Measurements from ENCODE around the gene SEC22A. TPM values are rescaled to one million over a fixed set of nuclear protein-coding genes. Genes with fewer than 3 reads are reported as not detected.

Gene SEC22A, protein sequence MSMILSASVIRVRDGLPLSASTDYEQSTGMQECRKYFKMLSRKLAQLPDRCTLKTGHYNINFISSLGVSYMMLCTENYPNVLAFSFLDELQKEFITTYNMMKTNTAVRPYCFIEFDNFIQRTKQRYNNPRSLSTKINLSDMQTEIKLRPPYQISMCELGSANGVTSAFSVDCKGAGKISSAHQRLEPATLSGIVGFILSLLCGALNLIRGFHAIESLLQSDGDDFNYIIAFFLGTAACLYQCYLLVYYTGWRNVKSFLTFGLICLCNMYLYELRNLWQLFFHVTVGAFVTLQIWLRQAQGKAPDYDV
- polyA plus RNA-seq (2011; rRNA removed) (16.8 and 33.4 TPM in 2 replicates), polyA minus RNA-seq (2011; rRNA and poly(A)+ RNA removed) (13.2 and 13.6 TPM in 2 replicates)

- POLR2A ChIA-PET, result no interaction called here
- Histone ChIP-seq H3K4me3 (ENCODE audit: low read depth, low read length) (peak within 1 kb of the TSS; percentile 78), H3K36me3 (ENCODE audit: control insufficient read depth, insufficient read depth, low read length) (no peaks in the 10 kb centered on the region), H3K27me3 (ENCODE audit: control insufficient read depth, insufficient read depth, low read length) (no peaks in the 10 kb centered on the region)
- no peak for TF ChIP-seq CTCF (IDR thresholded peaks at IDR 0.05; ENCODE audit: insufficient read depth, low read depth, low read length)
- CTCF ChIA-PET, result interaction anchor here (0.5 to 1.2 kb wide), 3 partner anchors 14 to 450 kb away, joined by 3 read pairs; no protein-coding TSS in a partner anchor
- peak; percentile 64 for DNase-seq (ENCODE audit: low read depth)
Measured at GRCh38 chr3:123201557-123202427, at the start of gene SEC22A. Gene SEC22A (plus strand): TSS chr3:123201943. CDS start chr3:123209218, 7,275 bp downstream.

- no peak for DNase-seq (ENCODE audit: low read depth)
- TF ChIP-seq CTCF (IDR thresholded peaks at IDR 0.05; ENCODE audit: insufficient read depth, low read depth, low read length), result no peak
- H3K27me3 ChIP-seq (ENCODE audit: control insufficient read depth, insufficient read depth, low read length), result no peaks in the 10 kb centered on the region
- ChIA-PET POLR2A (no interaction called here), CTCF (no interaction called here)
- no peak overlapping the region for H3K4me3 ChIP-seq (ENCODE audit: low read depth, low read length)
- H3K36me3 ChIP-seq (ENCODE audit: control insufficient read depth, insufficient read depth, low read length), result peaks cover 27% of the 10 kb centered on the region
Measured at GRCh38 chr3:123152687-123153086, 49.1 kb upstream of the SEC22A start.

- Histone ChIP-seq H3K4me3 (ENCODE audit: low read depth, low read length) (no peak overlapping the region), H3K27me3 (ENCODE audit: control insufficient read depth, insufficient read depth, low read length) (no peaks in the 10 kb centered on the region), H3K36me3 (ENCODE audit: control insufficient read depth, insufficient read depth, low read length) (peaks cover 25% of the 10 kb centered on the region)
- TF ChIP-seq CTCF (IDR thresholded peaks at IDR 0.05; ENCODE audit: insufficient read depth, low read depth, low read length), result no peak
- no peak for DNase-seq (ENCODE audit: low read depth)
- POLR2A ChIA-PET, result no interaction called here
- CTCF ChIA-PET, result no interaction called here
Measured at GRCh38 chr3:123153125-123154019, 48.4 kb upstream of the SEC22A start.

DNA sequence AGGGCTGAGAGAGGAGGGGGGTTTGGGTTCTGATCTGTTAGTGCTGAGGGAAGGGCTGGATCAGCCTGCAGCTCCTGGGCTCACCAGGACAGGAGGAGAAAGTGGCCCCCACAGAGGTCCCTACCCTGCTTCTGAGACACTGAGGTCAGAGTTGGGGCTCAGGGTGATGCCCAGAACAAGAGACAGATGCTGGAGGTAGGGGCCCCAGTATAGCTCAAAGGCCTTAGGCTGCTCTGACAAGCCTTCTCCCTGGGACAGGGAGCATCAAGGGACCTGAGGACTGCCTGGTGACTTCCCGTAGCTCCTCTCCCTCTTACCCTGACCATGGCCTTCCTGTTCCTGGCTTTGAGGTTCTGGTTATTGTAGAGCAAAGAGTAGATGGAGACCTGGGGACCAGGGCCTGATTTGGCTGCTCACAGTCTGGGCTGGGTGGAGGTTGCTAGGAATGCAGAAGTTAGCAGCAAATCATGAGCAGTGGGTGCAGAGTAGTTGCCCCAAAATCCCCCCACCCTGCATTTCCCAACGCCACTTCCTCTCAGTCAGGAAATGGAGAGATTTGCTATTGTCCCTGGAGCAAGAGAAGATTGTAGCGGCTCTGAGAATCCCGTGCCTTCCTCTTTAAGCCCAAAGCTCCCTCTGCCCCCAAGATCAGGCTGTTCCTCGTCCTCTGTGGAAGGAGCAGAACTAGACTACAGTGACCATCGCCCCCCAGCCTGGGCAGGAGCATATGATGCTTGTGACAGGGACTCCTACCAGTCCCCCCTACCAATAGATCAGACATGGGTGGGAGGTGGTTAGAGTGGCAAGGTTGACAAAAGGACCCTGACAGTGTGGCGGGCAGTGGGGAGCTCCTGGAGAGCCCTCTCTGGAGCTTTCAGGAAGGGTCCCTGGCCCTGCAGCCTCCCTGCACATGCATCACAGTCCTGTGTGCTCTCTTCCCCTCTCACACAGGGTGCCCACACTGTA, 47.4 kb upstream of the SEC22A start:
- POLR2A ChIA-PET, result no interaction called here
- no peaks in the 10 kb centered on the region for H3K27me3 ChIP-seq (ENCODE audit: control insufficient read depth, insufficient read depth, low read length)
- no peak overlapping the region for H3K4me3 ChIP-seq (ENCODE audit: low read depth, low read length)
- H3K36me3 ChIP-seq (ENCODE audit: control insufficient read depth, insufficient read depth, low read length), result peaks cover 24% of the 10 kb centered on the region
- no peak for DNase-seq (ENCODE audit: low read depth)
- no peak for TF ChIP-seq CTCF (IDR thresholded peaks at IDR 0.05; ENCODE audit: insufficient read depth, low read depth, low read length)
- CTCF ChIA-PET, result no interaction called here

Data from BJ (cell line).